Fibroblast of lung (primary cell): Measurements from ENCODE around the gene OR14A16. TPM values are rescaled to one million over a fixed set of nuclear protein-coding genes. Genes with fewer than 3 reads are reported as not detected.

ENCODE experiments used
- DNase-seq, 2 donors: peaks; one replicate each; pipeline versions ENCODE4 v3.0.0 to v3.0.0-alpha.2; 2010; ENCODE audit warnings: low read depth in 2 of 2
- H2AFZ ChIP-seq: 2 replicates; pipeline ENCODE4 v1.5.1; 2012; ENCODE audit warnings: low read length, control low read depth, inconsistent platforms
- H3K27ac ChIP-seq: 2 replicates; pipeline ENCODE4 v1.5.1; 2011; ENCODE audit warnings: low read length, control low read depth; ENCODE audit not compliant: insufficient read depth
- H3K27me3 ChIP-seq: 2 replicates; pipeline ENCODE4 v1.5.1; 2011; ENCODE audit warnings: mild to moderate bottlenecking, low read length; ENCODE audit not compliant: control insufficient read depth, insufficient read depth
- H3K36me3 ChIP-seq: 2 replicates; pipeline ENCODE4 v1.5.1; 2011; ENCODE audit warnings: low read length; ENCODE audit not compliant: control insufficient read depth, insufficient read depth
- H3K4me1 ChIP-seq: 2 replicates; pipeline ENCODE4 v1.5.1; 2011; ENCODE audit warnings: low read length; ENCODE audit not compliant: control insufficient read depth, insufficient read depth; ENCODE audit errors: extremely low read depth
- H3K4me2 ChIP-seq: 2 replicates; pipeline ENCODE4 v1.5.1; 2011; ENCODE audit warnings: low read length, control low read depth; ENCODE audit not compliant: insufficient read depth; ENCODE audit errors: extremely low read depth
- H3K4me3 ChIP-seq, 4 experiments: fragments of 200-600 bp in 1 of 4; sonication (generic) in 1 of 4; replicated peaks in 1 of 4; 2 replicates each; pipeline ENCODE4 v1.5.1; 2011 to 2016; ENCODE audit warnings: low read length in 4 of 4, low read depth in 3 of 4, mild to moderate bottlenecking in 3 of 4, control low read depth in 2 of 4, inconsistent platforms in 1 of 4, mixed read lengths in 1 of 4; ENCODE audit not compliant: insufficient read depth in 1 of 4; ENCODE audit errors: control extremely low read depth in 1 of 4
- H3K79me2 ChIP-seq: 2 replicates; pipeline ENCODE4 v1.5.1; 2012; ENCODE audit warnings: mild to moderate bottlenecking, low read length, inconsistent platforms; ENCODE audit not compliant: control insufficient read depth, insufficient read depth
- H3K9ac ChIP-seq: 2 replicates; pipeline ENCODE4 v1.5.1; 2011; ENCODE audit warnings: mild to moderate bottlenecking, low read length, control low read depth; ENCODE audit not compliant: insufficient read depth
- H3K9me3 ChIP-seq: 2 replicates; pipeline ENCODE4 v1.5.1; 2012; ENCODE audit warnings: low read depth, low read length; ENCODE audit not compliant: control insufficient read depth, insufficient read depth
- H4K20me1 ChIP-seq: 2 replicates; pipeline ENCODE4 v1.5.1; 2011; ENCODE audit warnings: low read length; ENCODE audit not compliant: control insufficient read depth, insufficient read depth; ENCODE audit errors: extremely low read depth
- EZH2 ChIP-seq: IDR thresholded peaks from 2 replicates; pipeline ENCODE4 v1.5.1; 2012; ENCODE audit warnings: low read length, control low read depth, mild to moderate bottlenecking; ENCODE audit errors: missing control alignments
- polyA minus RNA-seq: library from RNA; depleted of rRNA, polyadenylated mRNA; stranded (reverse); fragments of >200 nt; gene quantifications from 2 replicates; pipeline ENCODE4 v1.2.3, GENCODE V29; 2011; ENCODE audit warnings: low replicate concordance
- polyA plus RNA-seq, 2 donors: library from polyadenylated mRNA; depleted of rRNA in 1 of 2; stranded (reverse) in 1 of 2; unstranded in 1 of 2; fragments of >200 nt; gene quantifications; 2 replicates each; pipeline ENCODE4 v1.2.1, GENCODE V29; 2011 to 2012; ENCODE audit warnings: missing spikeins in 1 of 2
- total RNA-seq: library from RNA; depleted of rRNA; stranded (reverse); fragments of >200 nt; gene quantifications from 2 replicates; pipeline ENCODE4 v1.2.1, GENCODE V29; 2014
- TF ChIP-seq, protein P1 (sequence below), 2 donors: IDR thresholded peaks in 1 of 2; conservative IDR thresholded peaks in 1 of 2; 1 replicate in 1 of 2; 2 replicates in 1 of 2; pipeline ENCODE4 v1.5.1; 2011 to 2012; ENCODE audit warnings: low read length in 2 of 2, control low read depth in 1 of 2, inconsistent platforms in 1 of 2, low read depth in 1 of 2, mild to moderate bottlenecking in 1 of 2

The OR14A16 gene
- not detected in 2 replicates for total RNA-seq
- polyA plus RNA-seq: not detected in 2 replicates
- polyA plus RNA-seq (2012): not detected in 2 replicates
- polyA minus RNA-seq: not detected in 2 replicates

DNA sequence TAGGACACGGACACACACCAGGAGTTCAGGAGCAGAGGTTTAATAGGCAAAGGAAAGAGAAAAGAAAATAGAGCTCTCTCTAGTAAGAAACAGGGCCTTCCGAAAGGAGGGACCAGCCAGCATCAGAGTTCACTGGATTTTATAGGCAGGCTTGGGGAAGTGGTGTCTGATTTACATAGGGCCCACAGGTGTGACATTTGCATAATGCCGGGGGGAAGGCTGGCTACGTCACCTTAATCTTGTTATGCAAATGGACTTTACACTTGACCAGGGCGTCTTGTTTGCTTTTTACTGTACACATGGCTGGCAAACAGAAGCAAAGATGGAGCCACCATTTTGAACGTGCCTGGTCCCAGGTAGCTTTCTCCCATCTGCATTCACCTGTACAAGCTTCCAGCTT is at the start of gene OR14A16:
Gene OR14A16, minus strand, starts transcription at position 97 of the 400 bp plus-strand sequence. CDS start 8,390 bp downstream, outside the sequence.
- H3K9me3 ChIP-seq: no peaks in the 10 kb centered on the region
- no peaks in the 10 kb centered on the region for H3K79me2 ChIP-seq
- no peaks in the 10 kb centered on the region for H3K36me3 ChIP-seq
- H3K9ac ChIP-seq: no peak within 1 kb of the TSS
- no peak within 1 kb of the TSS for H3K4me2 ChIP-seq
- no peak within 1 kb of the TSS for H3K27ac ChIP-seq
- no peaks in the 10 kb centered on the region for H4K20me1 ChIP-seq
- no peak for TF ChIP-seq EZH2
- TF ChIP-seq, protein P1, sequence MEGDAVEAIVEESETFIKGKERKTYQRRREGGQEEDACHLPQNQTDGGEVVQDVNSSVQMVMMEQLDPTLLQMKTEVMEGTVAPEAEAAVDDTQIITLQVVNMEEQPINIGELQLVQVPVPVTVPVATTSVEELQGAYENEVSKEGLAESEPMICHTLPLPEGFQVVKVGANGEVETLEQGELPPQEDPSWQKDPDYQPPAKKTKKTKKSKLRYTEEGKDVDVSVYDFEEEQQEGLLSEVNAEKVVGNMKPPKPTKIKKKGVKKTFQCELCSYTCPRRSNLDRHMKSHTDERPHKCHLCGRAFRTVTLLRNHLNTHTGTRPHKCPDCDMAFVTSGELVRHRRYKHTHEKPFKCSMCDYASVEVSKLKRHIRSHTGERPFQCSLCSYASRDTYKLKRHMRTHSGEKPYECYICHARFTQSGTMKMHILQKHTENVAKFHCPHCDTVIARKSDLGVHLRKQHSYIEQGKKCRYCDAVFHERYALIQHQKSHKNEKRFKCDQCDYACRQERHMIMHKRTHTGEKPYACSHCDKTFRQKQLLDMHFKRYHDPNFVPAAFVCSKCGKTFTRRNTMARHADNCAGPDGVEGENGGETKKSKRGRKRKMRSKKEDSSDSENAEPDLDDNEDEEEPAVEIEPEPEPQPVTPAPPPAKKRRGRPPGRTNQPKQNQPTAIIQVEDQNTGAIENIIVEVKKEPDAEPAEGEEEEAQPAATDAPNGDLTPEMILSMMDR (conservative IDR thresholded peaks at IDR 0.05 in 1 of 2, IDR thresholded peaks at IDR 0.05 in 1 of 2; ENCODE audit: low read depth in 1 of 2, low read length in 2 of 2): no peak
- no peaks in the 10 kb centered on the region for H3K4me1 ChIP-seq
- no peak for DNase-seq
- no peaks in the 10 kb centered on the region for H3K27me3 ChIP-seq
- no peak within 1 kb of the TSS for H3K4me3 ChIP-seq
- H2AFZ ChIP-seq: no peak within 1 kb of the TSS

DNA sequence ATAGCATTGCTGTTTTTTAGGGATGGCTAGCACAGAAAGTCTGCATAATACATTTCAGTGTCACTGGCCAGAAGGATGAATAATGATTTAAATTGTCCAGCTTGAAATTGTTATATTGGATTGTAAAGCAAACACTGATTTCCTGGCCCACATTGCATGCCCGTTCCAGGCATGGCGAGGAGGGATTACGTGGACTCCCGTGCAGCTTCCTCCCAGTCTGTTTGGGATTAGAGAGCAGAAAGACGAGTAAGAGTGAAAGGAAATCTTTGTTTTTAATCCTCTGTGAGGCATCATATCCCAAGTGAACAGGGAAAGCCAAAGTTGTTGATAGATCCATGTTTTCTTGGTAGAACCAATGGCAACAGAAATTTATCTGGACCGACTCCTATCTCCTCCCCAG is 41.5 kb upstream of the OR14A16 start:
- no peak overlapping the region for H3K4me2 ChIP-seq
- no peaks in the 10 kb centered on the region for H4K20me1 ChIP-seq
- no peaks in the 10 kb centered on the region for H3K79me2 ChIP-seq
- no peak for TF ChIP-seq EZH2
- TF ChIP-seq, protein P1 (conservative IDR thresholded peaks at IDR 0.05 in 1 of 2, IDR thresholded peaks at IDR 0.05 in 1 of 2; ENCODE audit: low read depth in 1 of 2, low read length in 2 of 2): no peak
- no peak overlapping the region for H3K9ac ChIP-seq
- H3K27ac ChIP-seq: no peak overlapping the region
- no peak overlapping the region for H3K4me3 ChIP-seq
- H2AFZ ChIP-seq: no peak overlapping the region
- no peak for DNase-seq
- H3K27me3 ChIP-seq: no peaks in the 10 kb centered on the region
- H3K36me3 ChIP-seq: no peaks in the 10 kb centered on the region
- no peaks in the 10 kb centered on the region for H3K9me3 ChIP-seq
- H3K4me1 ChIP-seq: no peaks in the 10 kb centered on the region

DNA sequence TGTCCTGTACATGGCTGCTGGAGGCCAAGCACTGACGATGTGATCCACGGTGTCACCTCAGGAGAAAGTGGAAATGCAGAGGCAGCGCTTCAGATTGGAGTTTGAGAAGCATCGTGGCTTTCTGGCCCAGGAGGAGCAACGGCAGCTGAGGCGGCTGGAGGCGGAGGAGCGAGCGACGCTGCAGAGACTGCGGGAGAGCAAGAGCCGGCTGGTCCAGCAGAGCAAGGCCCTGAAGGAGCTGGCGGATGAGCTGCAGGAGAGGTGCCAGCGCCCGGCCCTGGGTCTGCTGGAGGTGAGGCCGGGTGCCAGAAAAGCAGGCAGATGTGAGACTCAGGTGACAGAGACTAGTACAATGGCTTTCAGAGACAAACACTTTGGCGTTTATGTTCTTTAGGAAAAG is 40.7 kb upstream of the OR14A16 start:
- H3K9me3 ChIP-seq: no peaks in the 10 kb centered on the region
- no peak for TF ChIP-seq EZH2
- TF ChIP-seq, protein P1 (conservative IDR thresholded peaks at IDR 0.05 in 1 of 2, IDR thresholded peaks at IDR 0.05 in 1 of 2; ENCODE audit: low read depth in 1 of 2, low read length in 2 of 2): no peak

More for the DNA sequence above, 40.7 kb upstream of the OR14A16 start:
- no peaks in the 10 kb centered on the region for H3K36me3 ChIP-seq
- H3K4me1 ChIP-seq: no peaks in the 10 kb centered on the region
- no peak overlapping the region for H3K4me3 ChIP-seq
- H2AFZ ChIP-seq: no peak overlapping the region
- no peak overlapping the region for H3K27ac ChIP-seq
- H3K27me3 ChIP-seq: no peaks in the 10 kb centered on the region
- DNase-seq: no peak
- H3K4me2 ChIP-seq: no peak overlapping the region
- H3K79me2 ChIP-seq: no peaks in the 10 kb centered on the region
- no peaks in the 10 kb centered on the region for H4K20me1 ChIP-seq
- H3K9ac ChIP-seq: no peak overlapping the region
